Activated effector memory CD4-positive, alpha-beta T cell treated with anti-CD3 and anti-CD28 coated beads, Interleukin-2, amount 50 U/mL, for 16 hours (primary cell): ENCODE data around the gene NEDD9.
A peak's percentile ranks its signal among the peaks of the same experiment; 100 is the strongest.

Experiments
- DNase-seq: peaks from one replicate; pipeline ENCODE4 v3.0.0-alpha.2; 2020

The NEDD9 gene, protein sequence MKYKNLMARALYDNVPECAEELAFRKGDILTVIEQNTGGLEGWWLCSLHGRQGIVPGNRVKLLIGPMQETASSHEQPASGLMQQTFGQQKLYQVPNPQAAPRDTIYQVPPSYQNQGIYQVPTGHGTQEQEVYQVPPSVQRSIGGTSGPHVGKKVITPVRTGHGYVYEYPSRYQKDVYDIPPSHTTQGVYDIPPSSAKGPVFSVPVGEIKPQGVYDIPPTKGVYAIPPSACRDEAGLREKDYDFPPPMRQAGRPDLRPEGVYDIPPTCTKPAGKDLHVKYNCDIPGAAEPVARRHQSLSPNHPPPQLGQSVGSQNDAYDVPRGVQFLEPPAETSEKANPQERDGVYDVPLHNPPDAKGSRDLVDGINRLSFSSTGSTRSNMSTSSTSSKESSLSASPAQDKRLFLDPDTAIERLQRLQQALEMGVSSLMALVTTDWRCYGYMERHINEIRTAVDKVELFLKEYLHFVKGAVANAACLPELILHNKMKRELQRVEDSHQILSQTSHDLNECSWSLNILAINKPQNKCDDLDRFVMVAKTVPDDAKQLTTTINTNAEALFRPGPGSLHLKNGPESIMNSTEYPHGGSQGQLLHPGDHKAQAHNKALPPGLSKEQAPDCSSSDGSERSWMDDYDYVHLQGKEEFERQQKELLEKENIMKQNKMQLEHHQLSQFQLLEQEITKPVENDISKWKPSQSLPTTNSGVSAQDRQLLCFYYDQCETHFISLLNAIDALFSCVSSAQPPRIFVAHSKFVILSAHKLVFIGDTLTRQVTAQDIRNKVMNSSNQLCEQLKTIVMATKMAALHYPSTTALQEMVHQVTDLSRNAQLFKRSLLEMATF

DNA sequence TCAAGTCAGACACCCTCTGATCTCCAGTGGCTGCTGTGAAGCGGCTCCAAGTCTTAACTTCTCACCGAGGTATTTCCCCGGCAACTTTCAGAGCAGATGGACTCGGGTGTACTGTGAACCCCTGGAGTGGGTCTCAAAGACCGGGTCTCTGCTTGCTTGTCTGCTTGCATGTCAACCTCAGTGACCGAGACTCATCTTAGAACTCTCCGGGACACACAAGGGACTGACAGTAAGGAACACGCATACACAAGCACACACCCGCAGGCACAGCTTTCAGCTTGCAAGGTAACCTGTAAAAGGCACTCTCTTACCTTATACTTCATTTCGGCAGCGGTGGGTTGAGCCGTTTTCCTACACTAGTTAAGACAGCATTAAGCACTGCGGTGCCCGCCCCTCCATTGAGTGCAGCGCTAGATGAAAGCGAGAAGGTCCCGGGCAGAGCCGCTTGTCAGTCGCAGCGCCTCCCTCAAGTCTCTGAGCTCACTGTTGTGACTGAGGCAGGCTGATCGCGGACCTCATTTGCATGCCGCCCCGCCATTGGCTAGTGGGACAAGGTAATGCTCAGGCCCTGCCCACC, at the start of gene NEDD9:
TSS of gene NEDD9 (minus strand) at position 476 of the 577 bp plus-strand sequence. CDS start at position 323, 153 bp downstream.
- DNase-seq = peak; percentile 98

DNA sequence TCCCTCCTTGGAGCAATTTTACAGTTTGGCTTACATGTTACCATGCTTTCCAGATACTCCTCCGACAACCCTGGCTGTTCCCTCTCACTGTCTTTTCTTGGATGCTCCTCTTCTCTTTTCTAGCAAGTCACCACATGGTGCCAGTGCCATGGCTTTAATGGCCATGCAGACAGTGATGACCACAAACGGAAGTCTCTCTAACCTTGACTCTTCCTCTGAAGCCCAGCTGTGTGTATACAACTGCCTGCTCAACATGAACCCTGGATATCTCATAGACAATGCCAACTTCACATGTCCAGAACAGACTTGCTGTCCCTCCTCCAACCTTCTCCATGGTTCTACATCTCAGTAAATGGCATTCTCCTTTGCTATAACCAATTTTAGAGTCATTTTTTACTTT, 49.8 kb upstream of the NEDD9 start:
- no peak for DNase-seq

DNA sequence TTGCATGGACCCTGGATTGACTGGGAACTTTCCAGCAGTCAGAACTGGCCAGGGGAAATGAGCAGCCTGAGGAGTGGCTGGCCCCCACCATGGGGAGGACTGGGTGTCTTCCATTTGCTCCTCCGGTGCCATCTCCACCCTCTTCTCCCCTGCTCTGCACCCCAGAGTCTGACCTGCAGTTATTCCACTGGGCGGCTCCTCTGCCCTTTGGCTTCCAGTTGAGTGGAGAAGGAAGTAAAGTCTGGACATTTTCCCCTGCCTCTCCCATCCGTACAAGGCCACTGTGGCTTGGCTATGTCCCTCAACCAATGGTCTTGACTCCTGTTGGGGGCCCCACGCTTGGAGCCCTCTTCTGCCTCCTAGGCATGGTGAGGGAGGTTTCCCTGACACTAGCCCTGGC, 47.9 kb upstream of the NEDD9 start:
- no peak for DNase-seq

DNA sequence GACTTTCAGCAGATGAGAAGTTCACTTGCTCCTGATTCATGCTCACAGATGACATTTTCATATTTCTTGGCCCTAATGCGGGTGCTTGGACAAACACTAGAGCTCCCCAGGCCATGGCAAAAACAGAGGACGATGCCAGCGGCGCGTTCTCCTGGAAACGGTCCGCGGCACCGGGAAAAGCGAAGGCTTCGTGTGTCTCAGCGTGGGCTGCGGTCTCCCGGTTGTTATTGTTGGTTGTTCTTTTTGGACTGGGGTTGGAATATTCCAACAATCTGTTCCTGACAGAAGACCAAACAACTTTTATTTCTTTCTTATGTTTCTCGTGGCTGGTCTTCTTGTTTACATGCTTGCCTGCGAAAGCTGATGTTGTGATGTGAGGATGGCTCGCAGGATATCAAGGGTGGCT, 46.8 kb upstream of the NEDD9 start:
- DNase-seq = no peak

DNA sequence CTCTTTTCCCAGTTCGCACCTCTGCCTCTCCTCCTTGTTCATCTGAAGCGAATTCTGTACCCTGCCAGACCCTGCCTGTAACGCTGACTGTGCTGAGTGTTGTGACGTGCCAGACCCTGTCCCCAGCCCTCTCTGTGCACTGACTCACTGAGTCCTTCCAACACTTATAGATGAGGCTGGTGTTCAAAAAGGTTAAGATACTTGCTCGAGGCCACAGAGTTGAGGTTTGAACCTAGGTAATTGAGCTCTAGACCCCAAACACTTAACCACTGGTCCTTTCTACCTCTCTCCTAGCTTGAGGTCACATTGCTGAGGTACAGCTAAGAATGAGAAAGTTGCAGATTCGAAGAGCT, 45.7 kb upstream of the NEDD9 start:
- DNase-seq = peak; percentile 73

DNA sequence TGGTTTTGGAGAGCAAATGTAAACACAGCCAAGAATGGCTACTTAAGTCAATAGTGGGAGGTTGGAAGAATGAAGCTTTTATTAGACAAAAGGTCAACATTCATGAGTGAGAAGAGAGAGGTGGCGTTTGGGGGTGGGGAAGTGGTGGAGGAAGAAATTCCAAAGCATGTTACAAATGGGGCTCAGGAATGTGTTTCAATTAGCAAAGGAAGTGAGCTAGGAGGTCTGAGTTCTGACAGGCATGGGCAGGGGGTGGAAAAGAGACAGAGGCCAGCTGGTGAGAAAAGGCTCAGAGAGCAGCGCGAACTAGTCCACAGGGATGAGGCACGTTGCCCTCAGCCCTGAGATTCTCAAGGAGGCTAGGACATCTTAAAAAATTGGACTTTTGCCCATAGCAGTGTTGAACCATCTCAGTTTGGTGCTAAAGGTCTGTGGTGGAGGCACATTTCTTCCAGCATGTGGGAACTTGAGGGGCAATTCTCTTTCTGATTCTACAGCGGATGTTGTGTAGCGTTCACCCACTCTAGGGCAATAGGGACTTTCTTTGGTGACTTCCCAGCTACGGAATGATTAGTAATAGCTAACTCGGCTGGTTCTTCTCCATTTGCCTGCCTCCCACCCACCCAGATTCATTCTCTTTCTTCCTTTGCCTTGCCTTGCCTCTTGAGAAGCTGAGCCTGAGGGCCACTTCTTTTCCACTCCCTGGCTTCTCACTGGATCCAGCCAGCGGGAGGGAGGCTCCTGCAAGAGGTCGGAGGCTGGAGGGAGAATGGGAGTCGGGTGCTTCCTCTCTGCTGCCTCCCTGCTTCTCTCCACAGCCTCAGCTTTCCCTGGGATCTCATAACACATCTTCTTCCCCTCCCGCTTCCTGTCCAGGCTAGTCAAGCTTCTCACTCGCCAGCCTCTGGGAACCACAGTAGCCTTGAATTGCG, 45.1 kb upstream of the NEDD9 start:
- DNase-seq = peak; percentile 73

DNA sequence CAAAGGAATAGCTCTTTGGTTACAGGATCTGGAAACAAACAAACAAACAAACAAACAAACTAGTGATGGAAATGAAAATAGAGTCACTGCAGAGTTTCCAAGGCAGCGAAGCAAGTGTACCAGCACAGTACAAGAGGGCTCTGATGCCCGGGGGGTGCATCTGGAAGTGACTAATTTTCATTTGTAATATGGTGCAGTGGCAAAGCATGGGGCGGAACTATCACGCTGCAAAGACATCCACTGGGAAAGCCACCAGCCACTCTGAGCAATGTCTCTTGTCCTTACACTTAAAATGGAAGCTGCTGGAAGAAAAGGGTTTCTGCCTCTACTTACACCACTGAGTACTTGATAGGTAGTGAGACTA, 44.4 kb upstream of the NEDD9 start:
- DNase-seq = no peak

DNA sequence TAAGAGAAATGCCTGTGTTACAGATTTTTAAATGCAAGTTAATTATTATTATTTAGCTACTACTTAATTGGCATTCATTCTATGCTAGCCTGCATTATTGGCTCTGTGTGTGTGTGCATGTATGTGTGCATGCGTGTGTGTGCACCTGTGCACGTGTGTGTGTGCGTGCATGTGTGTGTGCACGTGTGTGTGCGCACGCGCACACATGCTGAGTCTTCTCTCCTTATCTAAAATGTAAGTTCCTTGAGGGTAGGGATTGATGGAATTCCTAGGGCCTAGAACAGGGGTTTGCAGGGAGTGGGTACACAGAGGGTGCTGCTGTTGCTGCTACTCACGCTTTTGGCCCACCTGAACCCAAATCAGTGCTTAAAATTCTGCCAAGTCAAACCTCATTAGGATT, 43.8 kb upstream of the NEDD9 start:
- no peak for DNase-seq

DNA sequence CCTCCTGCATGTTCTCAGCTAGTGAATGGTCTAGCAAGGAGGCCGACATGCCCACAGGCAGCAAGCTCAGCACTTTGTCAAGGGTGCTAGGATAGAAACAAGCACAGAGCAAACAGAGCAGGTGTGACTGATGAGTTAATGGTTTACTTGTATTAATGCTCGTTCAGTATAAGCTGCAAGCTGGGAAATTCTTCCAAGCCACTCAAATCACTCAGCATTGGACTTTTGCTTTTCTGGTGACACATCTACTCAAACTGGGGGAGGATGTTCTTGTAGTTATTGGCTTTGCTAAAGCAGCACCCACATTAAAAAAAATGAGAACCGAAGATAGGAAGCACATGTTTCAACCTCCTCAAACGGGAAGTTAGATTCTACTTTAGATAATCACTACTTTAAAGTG, 43.1 kb upstream of the NEDD9 start:
- no peak for DNase-seq

DNA sequence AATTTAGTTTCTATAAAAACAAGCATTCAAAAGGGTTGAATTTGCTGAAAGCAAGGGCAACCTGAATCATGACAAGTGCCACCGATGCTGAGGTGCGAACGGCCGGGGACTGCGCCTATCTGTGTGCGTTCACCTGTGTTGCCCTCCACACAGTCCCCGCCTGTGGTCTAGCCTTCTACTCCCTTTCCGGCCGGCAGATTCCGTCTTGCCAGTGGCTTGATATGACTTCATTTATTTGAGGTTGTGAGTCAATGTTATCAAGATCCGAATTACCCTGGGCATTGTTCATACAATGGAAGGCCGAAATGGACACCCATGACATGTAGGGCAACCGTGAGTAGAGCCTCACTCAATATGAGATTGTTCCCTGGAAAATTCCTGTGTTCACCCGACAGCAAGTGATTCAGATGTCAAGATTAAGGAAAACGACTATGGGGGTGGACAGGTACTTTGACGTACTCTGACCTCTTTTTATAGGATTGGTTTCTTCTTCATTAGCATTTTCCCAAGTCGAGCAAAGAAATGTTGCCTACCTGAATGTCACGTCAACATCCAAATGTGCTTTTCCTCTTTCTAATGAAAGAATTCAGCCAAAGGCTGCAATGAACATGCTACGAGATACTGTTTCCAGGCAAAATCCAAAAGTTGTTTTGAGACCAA, 41.1 kb upstream of the NEDD9 start:
- DNase-seq = no peak

DNA sequence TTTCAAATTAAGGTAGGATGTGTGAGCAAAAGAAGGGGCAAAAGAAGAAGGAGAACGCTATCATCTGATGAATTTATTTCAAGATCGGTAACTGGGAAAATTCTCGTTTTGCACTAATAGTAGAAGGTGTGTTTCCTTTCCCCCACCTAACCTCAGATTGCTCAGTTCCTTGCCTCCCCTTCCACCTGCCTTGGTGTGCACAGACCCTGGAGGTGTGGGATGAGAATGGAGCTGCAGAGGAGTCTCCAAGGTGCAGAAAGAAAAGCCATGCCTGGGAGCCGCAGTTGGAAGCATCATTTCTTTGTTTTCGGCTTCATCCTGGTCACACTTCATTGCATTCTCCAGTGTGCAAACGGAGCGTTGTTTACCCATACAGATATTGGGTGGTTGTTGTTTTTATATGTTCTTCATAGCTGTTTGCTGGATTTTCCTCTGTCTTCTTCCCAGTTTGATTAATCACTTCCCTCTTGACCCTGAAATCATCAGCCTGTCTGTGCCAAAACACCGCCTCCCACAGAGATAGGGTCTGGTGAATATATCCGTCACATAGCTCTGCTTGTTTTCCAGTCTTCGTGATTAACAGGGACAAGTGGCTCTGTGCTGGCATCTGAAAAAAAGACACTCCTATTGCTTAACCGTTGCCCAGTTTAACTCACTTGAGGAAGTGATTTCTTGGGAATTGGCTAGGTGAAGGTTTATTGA, 40.2 kb upstream of the NEDD9 start:
- DNase-seq = no peak

DNA sequence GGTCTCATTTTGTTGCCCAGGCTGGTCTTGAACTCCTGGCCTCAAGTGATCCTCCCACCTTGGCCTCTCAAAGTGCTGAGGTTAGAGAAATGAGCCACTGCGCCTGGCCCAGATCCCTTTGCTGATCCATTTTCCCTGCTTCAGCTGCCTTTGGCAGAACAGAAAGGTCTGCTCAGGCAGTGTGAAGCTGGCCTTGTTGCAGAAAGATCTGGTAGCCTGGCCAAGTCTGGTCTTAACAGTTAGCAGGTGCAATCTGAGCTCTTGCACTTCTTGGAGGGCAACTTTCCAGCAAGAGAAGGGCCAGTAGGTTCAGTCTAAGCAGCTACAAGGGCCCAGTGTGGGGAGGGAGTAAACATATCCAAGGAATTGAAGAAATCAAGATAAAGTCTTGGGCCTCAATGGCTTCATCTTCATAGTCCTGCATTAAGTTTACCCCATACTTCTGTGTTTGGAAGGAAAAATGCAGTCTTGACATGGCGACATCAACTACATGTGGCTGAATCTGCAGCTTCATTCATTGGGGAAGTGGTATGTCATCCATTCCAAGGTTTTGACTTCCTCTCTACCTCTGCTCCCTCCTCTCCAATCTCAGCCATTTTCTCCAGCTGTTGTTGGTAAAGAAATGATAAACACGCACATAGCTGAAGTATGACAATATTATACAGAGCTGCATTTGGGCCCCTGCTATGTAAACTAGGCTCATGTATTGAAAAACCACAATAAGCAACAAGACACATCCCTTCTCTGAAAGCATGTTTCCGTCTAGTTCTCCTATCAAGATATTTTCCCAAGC, 39.0 kb upstream of the NEDD9 start:
- no peak for DNase-seq

DNA sequence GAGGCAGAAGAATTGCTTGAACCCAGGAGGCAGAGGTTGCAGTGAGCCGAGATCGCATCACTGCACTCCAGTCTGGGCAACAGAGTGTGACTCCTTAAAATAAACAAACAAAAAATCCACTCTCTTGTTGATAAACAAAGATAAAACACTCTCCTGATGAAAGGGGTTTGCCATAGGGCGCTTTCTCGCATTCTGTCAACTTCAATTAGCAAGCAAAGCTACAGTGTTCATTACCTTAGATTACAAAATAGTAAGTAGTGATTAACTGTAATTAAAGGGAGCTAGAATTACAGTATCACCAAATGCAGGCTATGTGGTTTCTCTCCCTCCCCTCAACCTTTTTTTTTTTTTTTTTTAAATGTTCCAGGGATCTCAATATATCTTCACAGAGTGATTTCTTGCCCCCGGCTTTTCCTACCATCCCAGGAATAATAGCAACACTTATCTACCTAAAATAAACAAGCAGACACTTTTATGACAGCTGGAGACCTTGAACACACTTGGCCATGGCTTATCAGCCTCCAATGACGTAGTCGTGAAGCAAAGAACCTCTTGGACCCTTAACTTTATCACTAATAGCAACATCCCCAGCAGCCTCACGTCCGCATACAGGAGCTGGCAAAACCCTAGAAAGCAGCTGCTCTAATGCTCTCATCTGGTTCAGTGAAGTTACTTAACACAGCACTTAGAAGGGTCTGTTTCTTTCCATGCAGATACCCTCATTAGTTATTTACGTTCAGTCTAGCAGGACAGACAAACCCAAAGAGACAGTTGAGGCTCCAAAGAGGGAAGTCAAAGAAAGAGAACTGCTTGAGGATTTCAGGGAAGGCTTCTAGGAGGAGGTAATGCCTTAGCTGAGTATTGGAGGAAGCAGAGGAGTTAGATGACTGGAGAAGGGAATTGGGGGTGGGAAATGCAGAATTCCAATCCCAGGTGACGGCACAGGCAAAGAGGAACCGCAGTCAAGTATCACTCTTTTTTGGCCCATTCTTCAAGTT, 37.9 kb upstream of the NEDD9 start:
- DNase-seq = no peak

DNA sequence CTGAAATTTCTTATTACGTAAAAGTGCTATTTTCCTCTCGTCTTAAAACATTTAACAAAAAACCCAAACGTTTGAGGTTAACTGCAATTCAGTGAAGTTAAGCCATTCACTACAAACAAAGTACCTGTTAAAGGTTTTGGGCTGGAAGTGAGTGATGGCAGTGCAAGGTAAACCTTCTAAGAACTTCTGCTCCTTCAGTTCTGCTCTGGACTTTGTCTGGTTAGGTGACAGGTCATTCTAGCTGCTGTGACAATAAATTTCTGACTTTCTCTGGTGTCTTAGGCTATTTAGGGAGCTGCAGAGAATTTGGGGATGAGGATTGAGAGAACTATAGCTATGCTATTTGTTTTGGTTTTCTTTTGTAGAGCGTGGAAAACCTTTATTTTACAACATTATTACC, 36.5 kb upstream of the NEDD9 start:
- DNase-seq = no peak

DNA sequence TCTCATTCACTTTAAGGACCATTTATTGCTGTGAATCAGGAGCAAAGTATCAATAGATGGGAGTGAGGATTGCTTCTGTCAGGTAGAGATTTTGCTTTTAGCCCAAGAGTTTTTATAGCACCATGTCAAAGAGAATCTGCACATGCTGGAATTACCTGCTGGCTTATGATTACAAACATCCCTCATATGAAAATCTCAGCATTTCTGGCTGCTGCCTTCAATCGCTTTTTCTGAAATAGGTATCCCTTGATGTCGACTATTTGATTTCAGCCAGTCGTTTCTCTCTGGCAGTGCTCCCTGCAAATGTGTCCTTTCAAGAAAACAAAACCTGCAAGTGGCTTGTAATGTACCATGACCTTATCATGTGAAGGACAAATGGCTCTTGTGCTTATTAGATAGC, 34.5 kb upstream of the NEDD9 start:
- DNase-seq = no peak

DNA sequence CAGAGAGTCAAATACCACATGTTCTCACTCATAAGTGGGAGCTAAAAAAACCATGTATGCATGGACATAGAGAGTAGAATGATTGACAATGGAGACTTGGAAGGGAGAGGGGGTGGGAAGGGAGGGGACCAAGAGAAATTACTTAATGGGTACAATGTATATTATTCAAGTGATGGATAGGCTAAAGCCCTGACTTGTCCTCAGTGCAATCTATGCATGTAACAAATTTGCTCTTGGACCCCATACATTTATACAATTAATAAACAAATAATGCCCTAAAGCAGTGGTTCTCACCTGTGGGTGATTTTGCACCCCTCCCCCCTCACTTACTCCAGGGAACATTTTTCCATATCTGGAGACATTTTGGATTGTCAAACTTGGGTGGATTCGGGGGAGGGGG, 33.5 kb upstream of the NEDD9 start:
- DNase-seq = no peak

DNA sequence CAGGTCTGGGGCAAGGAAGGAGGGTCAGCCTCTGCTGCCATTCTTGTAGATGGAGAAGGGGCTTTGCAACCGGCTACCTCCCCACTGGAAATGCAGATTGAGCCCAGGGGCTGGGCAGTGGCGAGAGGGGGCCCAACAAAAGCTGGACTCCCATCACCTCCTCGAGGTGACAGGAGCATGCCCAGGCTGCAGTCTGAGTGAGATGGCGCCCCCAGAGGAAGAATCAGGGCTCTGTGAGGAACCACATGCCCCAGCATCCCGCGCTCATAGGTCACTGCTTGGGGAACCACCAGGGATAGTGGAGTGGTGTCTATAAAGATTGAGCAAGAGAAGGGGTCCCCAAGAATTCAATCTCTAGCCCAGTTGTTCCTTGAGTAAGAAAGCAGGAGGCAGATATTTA, 31.6 kb upstream of the NEDD9 start:
- no peak for DNase-seq

DNA sequence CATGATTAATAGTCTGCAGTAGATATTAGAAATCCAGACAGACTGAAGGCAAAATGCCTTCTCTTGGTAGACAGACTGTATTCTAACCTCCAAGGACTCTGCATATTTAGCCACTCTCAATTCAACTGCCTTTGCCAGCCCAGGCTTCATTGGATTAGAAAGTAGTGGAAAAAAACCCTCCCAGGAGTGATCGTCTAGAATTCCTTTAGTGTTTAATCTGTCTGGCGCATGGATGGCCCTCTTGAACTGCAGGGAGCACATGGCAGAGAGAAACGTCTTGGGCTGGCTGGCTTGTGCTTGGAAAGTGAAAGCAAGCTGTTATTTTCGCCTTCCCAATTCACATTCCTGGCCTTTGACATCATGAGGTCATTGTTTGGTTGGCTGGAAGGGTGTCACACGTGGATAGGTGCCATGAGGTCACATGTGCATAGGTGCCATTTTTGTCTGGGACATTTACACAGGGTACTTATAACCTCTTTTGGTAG, 30.9 kb upstream of the NEDD9 start:
- DNase-seq = no peak

DNA sequence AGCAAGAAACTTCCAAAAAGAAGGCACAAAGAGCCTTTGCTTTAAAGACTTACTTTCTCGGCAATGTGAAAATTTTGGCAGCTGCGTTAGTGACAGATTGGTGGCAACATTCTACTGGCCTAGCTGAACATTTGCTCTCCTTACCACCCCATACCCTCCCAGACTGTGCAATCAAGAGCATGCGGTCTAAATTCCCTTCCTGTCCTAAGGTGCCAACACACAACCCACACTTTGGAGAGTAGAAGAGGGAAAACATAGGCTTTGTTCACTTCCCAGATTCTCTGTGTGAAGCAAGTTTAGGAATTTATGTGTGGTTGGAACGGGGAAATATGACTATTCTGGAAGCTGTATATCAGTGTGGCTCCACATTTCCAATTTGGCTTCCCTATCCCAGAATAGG, 29.8 kb upstream of the NEDD9 start:
- DNase-seq = no peak
